Esophagus muscularis mucosa (tissue), 4 donors: Measurements from ENCODE around the gene LCTL.

ENCODE experiments used
- EP300 ChIP-seq: sonication (generic); formaldehyde crosslinking; IDR thresholded peaks from one replicate; pipeline ENCODE4 v1.6.1; 2017; ENCODE audit warnings: antibody characterized with exemption
- POLR2A ChIP-seq: fragments of 450-650 bp; IDR thresholded peaks from one replicate; pipeline ENCODE4 v1.6.1; 2017; ENCODE audit warnings: antibody characterized with exemption, moderate library complexity, mild to moderate bottlenecking, low read depth
- POLR2AphosphoS5 ChIP-seq, 2 donors: sonication (generic); formaldehyde crosslinking; IDR thresholded peaks; one replicate each; pipeline ENCODE4 v1.6.1; 2017; ENCODE audit warnings: antibody characterized with exemption in 2 of 2
- TF ChIP-seq, protein P1 (sequence below), 3 experiments: fragments of 200-600 bp in 2 of 3; fragments of 450-650 bp in 1 of 3; sonication (generic) in 2 of 3; IDR thresholded peaks; one replicate each; pipeline ENCODE4 v1.5.1; 2017 to 2019; ENCODE audit warnings: antibody characterized with exemption in 3 of 3, mild to moderate bottlenecking in 2 of 3, moderate library complexity in 1 of 3

- TF ChIP-seq POLR2AphosphoS5 (IDR thresholded peaks at IDR 0.05): no peak
- no peak for TF ChIP-seq POLR2A
- TF ChIP-seq EP300: no peak
- TF ChIP-seq, protein P1, sequence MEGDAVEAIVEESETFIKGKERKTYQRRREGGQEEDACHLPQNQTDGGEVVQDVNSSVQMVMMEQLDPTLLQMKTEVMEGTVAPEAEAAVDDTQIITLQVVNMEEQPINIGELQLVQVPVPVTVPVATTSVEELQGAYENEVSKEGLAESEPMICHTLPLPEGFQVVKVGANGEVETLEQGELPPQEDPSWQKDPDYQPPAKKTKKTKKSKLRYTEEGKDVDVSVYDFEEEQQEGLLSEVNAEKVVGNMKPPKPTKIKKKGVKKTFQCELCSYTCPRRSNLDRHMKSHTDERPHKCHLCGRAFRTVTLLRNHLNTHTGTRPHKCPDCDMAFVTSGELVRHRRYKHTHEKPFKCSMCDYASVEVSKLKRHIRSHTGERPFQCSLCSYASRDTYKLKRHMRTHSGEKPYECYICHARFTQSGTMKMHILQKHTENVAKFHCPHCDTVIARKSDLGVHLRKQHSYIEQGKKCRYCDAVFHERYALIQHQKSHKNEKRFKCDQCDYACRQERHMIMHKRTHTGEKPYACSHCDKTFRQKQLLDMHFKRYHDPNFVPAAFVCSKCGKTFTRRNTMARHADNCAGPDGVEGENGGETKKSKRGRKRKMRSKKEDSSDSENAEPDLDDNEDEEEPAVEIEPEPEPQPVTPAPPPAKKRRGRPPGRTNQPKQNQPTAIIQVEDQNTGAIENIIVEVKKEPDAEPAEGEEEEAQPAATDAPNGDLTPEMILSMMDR (IDR thresholded peaks at IDR 0.05): no peak
Observed at GRCh38 chr15:66595332-66595731, 29.5 kb upstream of the LCTL start.
